ENCODE measurements around the gene PET117. TPM values are rescaled to one million over a fixed set of nuclear protein-coding genes. Genes with fewer than 3 reads are reported as not detected.
A peak's percentile ranks its signal among the peaks of the same experiment; 100 is the strongest.

The PET117 gene
- total RNA-seq, 1 donor from 2014 or later = 58.3 TPM

DNA sequence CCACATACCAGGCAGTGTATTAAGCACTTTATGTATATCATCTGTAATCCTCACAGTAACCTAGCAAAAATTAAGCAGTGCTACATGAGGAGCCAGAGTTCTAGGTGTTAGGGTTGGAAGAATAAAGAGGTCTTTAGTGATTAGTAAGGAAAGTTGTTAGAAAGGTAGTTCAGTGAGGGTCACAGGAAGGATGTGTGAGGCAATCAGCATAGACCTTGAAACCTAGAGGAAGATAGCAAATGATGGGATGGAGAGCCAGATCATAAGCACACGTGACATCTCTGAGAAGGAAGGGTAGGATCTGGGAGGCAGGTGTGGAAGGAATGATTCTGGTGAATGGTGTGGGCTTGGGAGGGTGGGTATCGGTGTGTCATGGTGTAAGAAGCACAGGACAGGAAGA is 2.2 kb downstream of the PET117 start:
- H2AFZ ChIP-seq (replicated peaks) = no peak overlapping the region
- Mint-ChIP-seq H3K27ac (no peak overlapping the region), H3K9me3 (no peaks in the 10 kb centered on the region), H3K4me1 (peaks cover 20% of the 10 kb centered on the region), H3K4me3 (peak overlapping the region; percentile 96), H3K27me3 (ENCODE audit: insufficient read depth, low read depth) (peaks cover 2% of the 10 kb centered on the region), H3K36me3 (peaks cover 11% of the 10 kb centered on the region)
- H3K4me3 ChIP-seq = no peak overlapping the region
- H3K27ac ChIP-seq = no peak overlapping the region
- peaks cover 54% of the 10 kb centered on the region for H3K79me2 ChIP-seq (ENCODE audit: low read depth)
- no peak for DNase-seq (ENCODE audit: low spot score)
- H3K9me3 ChIP-seq (ENCODE audit: low read depth) = no peaks in the 10 kb centered on the region
- no peaks in the 10 kb centered on the region for H3F3A ChIP-seq (ENCODE audit: low read depth)
- H3K4me2 ChIP-seq = peak overlapping the region; percentile 97
- TF ChIP-seq, protein P1, sequence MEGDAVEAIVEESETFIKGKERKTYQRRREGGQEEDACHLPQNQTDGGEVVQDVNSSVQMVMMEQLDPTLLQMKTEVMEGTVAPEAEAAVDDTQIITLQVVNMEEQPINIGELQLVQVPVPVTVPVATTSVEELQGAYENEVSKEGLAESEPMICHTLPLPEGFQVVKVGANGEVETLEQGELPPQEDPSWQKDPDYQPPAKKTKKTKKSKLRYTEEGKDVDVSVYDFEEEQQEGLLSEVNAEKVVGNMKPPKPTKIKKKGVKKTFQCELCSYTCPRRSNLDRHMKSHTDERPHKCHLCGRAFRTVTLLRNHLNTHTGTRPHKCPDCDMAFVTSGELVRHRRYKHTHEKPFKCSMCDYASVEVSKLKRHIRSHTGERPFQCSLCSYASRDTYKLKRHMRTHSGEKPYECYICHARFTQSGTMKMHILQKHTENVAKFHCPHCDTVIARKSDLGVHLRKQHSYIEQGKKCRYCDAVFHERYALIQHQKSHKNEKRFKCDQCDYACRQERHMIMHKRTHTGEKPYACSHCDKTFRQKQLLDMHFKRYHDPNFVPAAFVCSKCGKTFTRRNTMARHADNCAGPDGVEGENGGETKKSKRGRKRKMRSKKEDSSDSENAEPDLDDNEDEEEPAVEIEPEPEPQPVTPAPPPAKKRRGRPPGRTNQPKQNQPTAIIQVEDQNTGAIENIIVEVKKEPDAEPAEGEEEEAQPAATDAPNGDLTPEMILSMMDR (IDR thresholded peaks at IDR 0.05) = no peak
- TF ChIP-seq EZH2 (IDR thresholded peaks at IDR 0.05) = no peak
- TF ChIP-seq EZH2phosphoT487 (IDR thresholded peaks at IDR 0.05) = no peak
- no peak overlapping the region for H3K9ac ChIP-seq
- H3K36me3 ChIP-seq = peaks cover 4% of the 10 kb centered on the region
- peaks cover 17% of the 10 kb centered on the region for H3K4me1 ChIP-seq
- peaks cover 9% of the 10 kb centered on the region for H3K27me3 ChIP-seq
- H4K20me1 ChIP-seq (ENCODE audit: low read depth) = peaks cover 17% of the 10 kb centered on the region

DNA sequence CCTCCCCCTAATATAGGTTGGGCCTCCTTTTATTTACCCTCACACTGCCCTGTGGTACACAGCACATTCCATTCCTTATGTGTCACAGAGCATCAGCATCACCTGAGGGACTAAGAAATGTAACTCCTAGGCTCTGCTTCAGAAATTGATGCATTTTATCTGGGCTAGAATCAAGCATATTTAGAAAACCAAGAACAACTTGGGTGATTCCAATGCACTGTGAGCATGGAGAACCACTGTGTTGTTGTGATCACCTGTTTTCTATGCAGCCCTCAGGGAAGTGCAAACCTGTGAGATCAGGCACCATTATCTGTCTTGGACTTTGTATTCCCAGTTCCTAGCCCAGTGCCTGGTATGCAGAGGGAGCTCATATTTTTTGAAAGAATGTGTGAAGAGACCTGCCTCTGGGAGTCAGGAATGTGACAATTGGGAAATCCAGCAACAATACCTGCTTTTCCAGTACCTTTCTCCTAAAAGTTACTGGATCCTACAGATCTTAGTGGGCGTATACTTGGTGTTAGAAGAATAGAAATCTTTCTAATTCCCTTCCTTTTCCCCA is 7.0 kb downstream of the PET117 start:
- no peak overlapping the region for H3K4me3 ChIP-seq
- H3K4me1 ChIP-seq = peaks cover 3% of the 10 kb centered on the region
- Mint-ChIP-seq H3K4me3 (no peak overlapping the region), H3K9me3 (no peaks in the 10 kb centered on the region), H3K27ac (no peak overlapping the region), H3K36me3 (peaks cover 23% of the 10 kb centered on the region), H3K27me3 (ENCODE audit: insufficient read depth, low read depth) (peaks cover 2% of the 10 kb centered on the region), H3K4me1 (peaks cover 6% of the 10 kb centered on the region)
- H3K4me2 ChIP-seq = no peak overlapping the region
- H3K36me3 ChIP-seq = peaks cover 9% of the 10 kb centered on the region
- no peaks in the 10 kb centered on the region for H3K27me3 ChIP-seq
- no peaks in the 10 kb centered on the region for H3F3A ChIP-seq (ENCODE audit: low read depth)
- peaks cover 7% of the 10 kb centered on the region for H4K20me1 ChIP-seq (ENCODE audit: low read depth)
- H3K27ac ChIP-seq = no peak overlapping the region
- no peak for TF ChIP-seq EZH2phosphoT487 (IDR thresholded peaks at IDR 0.05)
- TF ChIP-seq, protein P1 (IDR thresholded peaks at IDR 0.05) = no peak
- no peak for TF ChIP-seq EZH2 (IDR thresholded peaks at IDR 0.05)
- no peaks in the 10 kb centered on the region for H3K9me3 ChIP-seq (ENCODE audit: low read depth)
- H2AFZ ChIP-seq (replicated peaks) = no peak overlapping the region
- peaks cover 36% of the 10 kb centered on the region for H3K79me2 ChIP-seq (ENCODE audit: low read depth)
- DNase-seq (ENCODE audit: low spot score) = no peak
- no peak overlapping the region for H3K9ac ChIP-seq

DNA sequence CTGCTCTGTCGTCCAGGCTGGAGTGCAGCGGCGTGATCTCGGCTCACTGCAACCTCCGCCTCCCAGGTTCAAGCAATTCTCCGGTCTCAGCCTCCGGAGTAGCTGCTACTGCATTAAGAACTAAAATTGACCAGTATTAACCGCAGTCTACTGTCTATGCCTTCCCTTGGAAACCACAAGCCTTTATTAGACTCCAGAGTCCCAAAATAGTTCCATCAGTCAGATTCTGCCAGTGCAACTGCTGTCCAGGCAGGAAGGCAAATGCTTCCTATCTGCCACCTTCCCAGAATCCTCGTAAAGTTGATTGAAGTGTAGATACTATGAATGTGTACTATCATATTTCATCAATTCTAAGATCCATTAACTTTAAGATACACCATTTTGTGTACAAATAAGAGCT is 16.7 kb downstream of the PET117 start:
- no peaks in the 10 kb centered on the region for H3K4me1 Mint-ChIP-seq
- TF ChIP-seq EZH2phosphoT487 (IDR thresholded peaks at IDR 0.05) (no peak), EZH2 (IDR thresholded peaks at IDR 0.05) (no peak)
- TF ChIP-seq, protein P1 (IDR thresholded peaks at IDR 0.05) = no peak
- peaks cover 5% of the 10 kb centered on the region for H3K36me3 Mint-ChIP-seq
- no peak overlapping the region for H3K27ac Mint-ChIP-seq
- H3K4me3 Mint-ChIP-seq = no peak overlapping the region
- Histone ChIP-seq H3K27ac (no peak overlapping the region), H2AFZ (replicated peaks) (no peak overlapping the region), H3K79me2 (ENCODE audit: low read depth) (no peaks in the 10 kb centered on the region), H4K20me1 (ENCODE audit: low read depth) (no peaks in the 10 kb centered on the region), H3K4me3 (no peak overlapping the region), H3K4me2 (no peak overlapping the region), H3K36me3 (peaks cover 4% of the 10 kb centered on the region), H3K9ac (no peak overlapping the region), H3K9me3 (ENCODE audit: low read depth) (no peaks in the 10 kb centered on the region), H3F3A (ENCODE audit: low read depth) (no peaks in the 10 kb centered on the region), H3K27me3 (no peaks in the 10 kb centered on the region), H3K4me1 (no peaks in the 10 kb centered on the region)
- H3K9me3 Mint-ChIP-seq = no peaks in the 10 kb centered on the region
- DNase-seq (ENCODE audit: low spot score) = no peak
- no peaks in the 10 kb centered on the region for H3K27me3 Mint-ChIP-seq (ENCODE audit: insufficient read depth, low read depth)
